ENCODE data around the gene SEC61B. TPM values are rescaled to one million over a fixed set of nuclear protein-coding genes. Genes with fewer than 3 reads are reported as not detected.

Gene SEC61B
- total RNA-seq, 2 experiments from 2014 or later, result 83.8 to 87.8 TPM

GRCh38 chr9:99257723-99258389 is 35.8 kb downstream of the SEC61B start:
- POLR2A ChIA-PET, result interaction anchor here (1.2 kb wide), 1 partner anchor 26 kb away, joined by 3 read pairs; no protein-coding TSS in a partner anchor
- no peaks in the 10 kb centered on the region for H3K9me3 Mint-ChIP-seq
- no peaks in the 10 kb centered on the region for H3K27me3 Mint-ChIP-seq
- H3K36me3 Mint-ChIP-seq, result no peaks in the 10 kb centered on the region
- ATAC-seq (ENCODE audit: low read depth) (no peak), DNase-seq (no peak)
- H3K4me1 Mint-ChIP-seq, result peaks cover 27% of the 10 kb centered on the region
- no peak overlapping the region for H3K4me3 Mint-ChIP-seq
- H3K27ac Mint-ChIP-seq, result no peak overlapping the region

- Mint-ChIP-seq H3K9me3 (no peaks in the 10 kb centered on the region), H3K27ac (peak overlapping the region; percentile 96), H3K36me3 (no peaks in the 10 kb centered on the region), H3K4me1 (peaks cover 20% of the 10 kb centered on the region), H3K27me3 (no peaks in the 10 kb centered on the region), H3K4me3 (peak overlapping the region; percentile 83)
- POLR2A ChIA-PET, result interaction anchor here (1.2 to 1.6 kb wide), 2 partner anchors 28 to 37 kb away, joined by 3 to 7 read pairs; partner anchors contain the start of genes ALG2 and SEC61B
- ATAC-seq (ENCODE audit: low read depth), result peak; percentile 94
- peak; percentile 59 for DNase-seq
Measured at GRCh38 chr9:99259231-99259918, 37.3 kb downstream of the SEC61B start.

- Mint-ChIP-seq H3K27ac (no peak overlapping the region), H3K36me3 (no peaks in the 10 kb centered on the region), H3K27me3 (no peaks in the 10 kb centered on the region), H3K9me3 (no peaks in the 10 kb centered on the region), H3K4me3 (no peak overlapping the region), H3K4me1 (peaks cover 21% of the 10 kb centered on the region)
- no peak for ATAC-seq (ENCODE audit: low read depth)
- POLR2A ChIA-PET, result no interaction called here
- DNase-seq, result no peak
Measured at GRCh38 chr9:99261923-99262322, 39.8 kb downstream of the SEC61B start.

- DNase-seq (no peak), ATAC-seq (ENCODE audit: low read depth) (no peak)
- Mint-ChIP-seq H3K9me3 (no peaks in the 10 kb centered on the region), H3K27ac (no peak overlapping the region), H3K36me3 (no peaks in the 10 kb centered on the region), H3K27me3 (no peaks in the 10 kb centered on the region), H3K4me1 (peaks cover 22% of the 10 kb centered on the region), H3K4me3 (no peak overlapping the region)
- POLR2A ChIA-PET, result no interaction called here
Measured at GRCh38 chr9:99262949-99263418, 40.9 kb downstream of the SEC61B start.

GRCh38 chr9:99264070-99264680 is 42.1 kb downstream of the SEC61B start:
- Mint-ChIP-seq H3K9me3 (no peaks in the 10 kb centered on the region), H3K27ac (no peak overlapping the region), H3K4me3 (no peak overlapping the region), H3K36me3 (no peaks in the 10 kb centered on the region), H3K27me3 (no peaks in the 10 kb centered on the region), H3K4me1 (peaks cover 20% of the 10 kb centered on the region)
- DNase-seq (no peak), ATAC-seq (ENCODE audit: low read depth) (no peak)
- POLR2A ChIA-PET, result no interaction called here

GRCh38 chr9:99265691-99266090 is 43.6 kb downstream of the SEC61B start:
- Mint-ChIP-seq H3K27me3 (peaks cover 5% of the 10 kb centered on the region), H3K36me3 (no peaks in the 10 kb centered on the region), H3K27ac (no peak overlapping the region), H3K4me1 (peaks cover 13% of the 10 kb centered on the region), H3K9me3 (no peaks in the 10 kb centered on the region), H3K4me3 (no peak overlapping the region)
- DNase-seq, result no peak
- ATAC-seq (ENCODE audit: low read depth), result no peak
- POLR2A ChIA-PET, result no interaction called here

GRCh38 chr9:99266255-99267023 is 44.4 kb downstream of the SEC61B start:
- no peak overlapping the region for H3K27ac Mint-ChIP-seq

GRCh38 chr9:99269416-99269815 is 47.3 kb downstream of the SEC61B start:
- POLR2A ChIA-PET, result no interaction called here
- H3K4me1 Mint-ChIP-seq, result peaks cover 8% of the 10 kb centered on the region
- no peak for ATAC-seq (ENCODE audit: low read depth)
- H3K36me3 Mint-ChIP-seq, result no peaks in the 10 kb centered on the region
- H3K27ac Mint-ChIP-seq, result no peak overlapping the region
- no peaks in the 10 kb centered on the region for H3K9me3 Mint-ChIP-seq
- no peak for DNase-seq
- H3K4me3 Mint-ChIP-seq, result no peak overlapping the region
- H3K27me3 Mint-ChIP-seq, result peaks cover 5% of the 10 kb centered on the region

More at GRCh38 chr9:99266255-99267023, 44.4 kb downstream of the SEC61B start:
- ATAC-seq (ENCODE audit: low read depth), result peak; percentile 66
- H3K27me3 Mint-ChIP-seq, result peaks cover 5% of the 10 kb centered on the region
- no peaks in the 10 kb centered on the region for H3K36me3 Mint-ChIP-seq
- no peaks in the 10 kb centered on the region for H3K9me3 Mint-ChIP-seq
- peak overlapping the region; percentile 28 for H3K4me3 Mint-ChIP-seq
- POLR2A ChIA-PET, result interaction anchor here (0.6 kb wide), 1 partner anchor 30 kb away, joined by 4 read pairs; no protein-coding TSS in a partner anchor
- DNase-seq, result peak; percentile 81
- H3K4me1 Mint-ChIP-seq, result peaks cover 13% of the 10 kb centered on the region

- Mint-ChIP-seq H3K36me3 (no peaks in the 10 kb centered on the region), H3K27me3 (peaks cover 5% of the 10 kb centered on the region), H3K27ac (no peak overlapping the region), H3K4me3 (no peak overlapping the region), H3K9me3 (no peaks in the 10 kb centered on the region), H3K4me1 (peaks cover 8% of the 10 kb centered on the region)
- no peak for ATAC-seq (ENCODE audit: low read depth)
- no peak for DNase-seq
- POLR2A ChIA-PET, result no interaction called here
Measured at GRCh38 chr9:99270491-99270890, 48.4 kb downstream of the SEC61B start.

GRCh38 chr9:99272836-99273235 is 50.8 kb downstream of the SEC61B start:
- DNase-seq, result no peak
- no peaks in the 10 kb centered on the region for H3K36me3 Mint-ChIP-seq
- H3K4me1 Mint-ChIP-seq, result no peaks in the 10 kb centered on the region
- no peak overlapping the region for H3K27ac Mint-ChIP-seq
- H3K4me3 Mint-ChIP-seq, result no peak overlapping the region
- POLR2A ChIA-PET, result no interaction called here
- ATAC-seq (ENCODE audit: low read depth), result no peak
- no peaks in the 10 kb centered on the region for H3K9me3 Mint-ChIP-seq
- H3K27me3 Mint-ChIP-seq, result peaks cover 8% of the 10 kb centered on the region

- Mint-ChIP-seq H3K4me3 (no peak overlapping the region), H3K36me3 (no peaks in the 10 kb centered on the region), H3K4me1 (no peaks in the 10 kb centered on the region), H3K9me3 (no peaks in the 10 kb centered on the region), H3K27ac (no peak overlapping the region), H3K27me3 (peaks cover 8% of the 10 kb centered on the region)
- ATAC-seq (ENCODE audit: low read depth) (no peak), DNase-seq (no peak)
- POLR2A ChIA-PET, result no interaction called here
Measured at GRCh38 chr9:99274016-99274415, 51.9 kb downstream of the SEC61B start.

GRCh38 chr9:99274495-99274894 is 52.4 kb downstream of the SEC61B start:
- no peaks in the 10 kb centered on the region for H3K9me3 Mint-ChIP-seq
- H3K36me3 Mint-ChIP-seq, result no peaks in the 10 kb centered on the region
- DNase-seq, result no peak
- peaks cover 8% of the 10 kb centered on the region for H3K27me3 Mint-ChIP-seq
- no peak overlapping the region for H3K4me3 Mint-ChIP-seq
- ATAC-seq (ENCODE audit: low read depth), result no peak
- POLR2A ChIA-PET, result no interaction called here
- H3K27ac Mint-ChIP-seq, result no peak overlapping the region
- no peaks in the 10 kb centered on the region for H3K4me1 Mint-ChIP-seq

Measured in activated naive CD8-positive, alpha-beta T cell treated with anti-CD3 and anti-CD28 coated beads, Interleukin-2, amount 10 ng/mL, durations not matched to agents 7 days and 5 days (primary cell).